ENCODE measurements around the gene NFIB. TPM values are rescaled to one million over a fixed set of nuclear protein-coding genes. Genes with fewer than 3 reads are reported as not detected.

The NFIB gene
- total and polyA plus RNA-seq, 2 of the 13 experiments (the other 11 are each of a cell fraction or from before 2014, with no cell fraction given): 0.98 to 4.6 TPM

- no peak for TF ChIP-seq ZNF589 (CRISPR knock-in tag; conservative IDR thresholded peaks at IDR 0.05)
- TF ChIP-seq MTF1 (CRISPR knock-in tag; IDR thresholded peaks at IDR 0.05): no peak
- TF ChIP-seq MYPOP (CRISPR knock-in tag; IDR thresholded peaks at IDR 0.05): no peak
- TF ChIP-seq ETV5 (CRISPR knock-in tag; IDR thresholded peaks at IDR 0.05; ENCODE audit: borderline replicate concordance): no peak
These were observed 124.4 kb downstream of the NFIB start (continued) for GRCh38 chr9:14189578-14189977.

DNA sequence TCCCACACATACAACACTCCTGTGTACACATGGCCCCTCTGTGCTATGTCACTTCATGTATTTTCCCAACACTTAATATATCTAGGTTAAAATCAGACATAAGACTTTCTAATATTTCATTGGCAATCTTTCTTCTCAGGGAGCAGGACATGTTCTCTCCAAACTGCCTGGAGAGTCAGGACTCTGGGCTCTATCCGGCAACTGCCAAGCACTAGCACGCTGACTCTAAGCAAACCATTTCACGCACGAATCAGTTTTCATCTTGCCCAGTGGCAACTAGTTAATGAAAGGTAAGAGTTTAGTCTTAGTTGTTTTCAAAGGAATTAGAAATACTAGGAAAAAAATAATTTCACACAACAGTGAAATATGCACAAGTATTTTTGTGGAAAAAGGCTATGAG, 124.8 kb downstream of the NFIB start:
- ChIA-PET CTCF (ENCODE audit: low intra/inter-chr PET ratio, low total read pairs) (no interaction called here), POLR2A (no interaction called here)
- BruUV-seq (replicated peaks): no TSS peak
- Histone ChIP-seq H4K20me1 (ENCODE audit: insufficient read depth, low read length) (0 out of 2 replicates have a peak, but pooled peaks cover 2% of the 10 kb centered on the region), H2AFZ (ENCODE audit: low read length) (no peak overlapping the region), H3K9ac (ENCODE audit: insufficient read depth, low read depth, low read length) (no peak overlapping the region), H3K36me3 (replicated peaks in 1 of 2; ENCODE audit: control insufficient read depth in 1 of 2, insufficient read depth in 2 of 2, low read length in 2 of 2) (no peaks in the 10 kb centered on the region), H3K4me2 (ENCODE audit: low read depth, low read length) (no peak overlapping the region), H3K9me3 (ENCODE audit: low read length) (no peaks in the 10 kb centered on the region), H3K79me2 (ENCODE audit: insufficient read depth, low read length) (no peaks in the 10 kb centered on the region), H3K4me1 (ENCODE audit: insufficient read depth, low read length) (no peaks in the 10 kb centered on the region), H3K4me3 (replicated peaks in 1 of 3; ENCODE audit: insufficient read depth in 1 of 3, low read depth in 2 of 3, low read length in 3 of 3) (no peak overlapping the region), H3K27ac (ENCODE audit: extremely low read length, insufficient read depth, low read length) (no peak overlapping the region), H3K27me3 (ENCODE audit: control insufficient read depth in 1 of 2, insufficient read depth in 2 of 2, low read length in 2 of 2) (no peaks in the 10 kb centered on the region)
- in situ Hi-C loops (cut with HindIII; ENCODE audit: extremely low pct_ligation_motif_present, low pct_unique_long_range_greater_than_20kb): no loop called here
- no peak for TF ChIP-seq ZNF44 (CRISPR knock-in tag; IDR thresholded peaks at IDR 0.05)
- no peak for TF ChIP-seq NPAS2 (CRISPR knock-in tag; IDR thresholded peaks at IDR 0.05; ENCODE audit: borderline replicate concordance)
- no peak for TF ChIP-seq CBX2 (IDR thresholded peaks at IDR 0.05; ENCODE audit: low read depth, low read length)
- no peak for TF ChIP-seq CBX2 (CRISPR knock-in tag; IDR thresholded peaks at IDR 0.05; ENCODE audit: low read depth)
- DNase-seq (ENCODE audit: low spot score): no peak
- no peak for ATAC-seq
- WGBS (ENCODE audit: low lambda C conversion rate): 45% methylated on average over 4 of the region's 4 CpGs
- intact Hi-C loops (cut with micrococcal nuclease; ENCODE audit: unreplicated experiment): no loop called here
- FAIRE-seq: no peak

Data from HepG2 (cell line).